Pancreas (tissue), 10 donors: Measurements from ENCODE around the gene CD40. TPM values are rescaled to one million over a fixed set of nuclear protein-coding genes. Genes with fewer than 3 reads are reported as not detected.

Experiments used
- ATAC-seq, 4 donors: fragments of 200-7000 bp; cut with Tn5 transposase; one replicate each; pipeline versions ENCODE4 v1.8.0 to v1.9.1; 2020; ENCODE audit warnings: mild to moderate bottlenecking in 4 of 4, moderate library complexity in 4 of 4
- DNase-seq, 6 donors: peaks; one replicate each; pipeline ENCODE4 v3.0.0-alpha.2; 2020
- FAIRE-seq: peaks from 2 replicates; lab custom pipeline; 2012; peaks lifted over from hg19 to GRCh38; lab: Jason Lieb, UNC
- H3K27ac ChIP-seq, 4 donors: fragments of 200-600 bp; sonication (generic); 1 replicate in 3 of 4; 2 replicates in 1 of 4; pipeline versions ENCODE4 v1.5.0 to v1.8.0; 2020
- H3K27me3 ChIP-seq, 4 donors: fragments of 200-600 bp; one replicate each; pipeline ENCODE4 v1.8.0; 2021
- H3K36me3 ChIP-seq, 3 donors: fragments of 200-600 bp; sonication (generic) in 1 of 3; one replicate each; pipeline versions ENCODE4 v1.5.0 to v1.8.0; 2020 to 2021
- H3K4me1 ChIP-seq, 3 donors: fragments of 200-600 bp; one replicate each; pipeline ENCODE4 v1.8.0; 2021
- H3K4me3 ChIP-seq, 4 donors: fragments of 200-600 bp; sonication (generic) in 2 of 4; one replicate each; pipeline versions ENCODE4 v1.5.0 to v1.8.0; 2020 to 2021
- H3K9me3 ChIP-seq, 4 donors: fragments of 200-600 bp; one replicate each; pipeline ENCODE4 v1.8.0; 2021
- WGBS, 2 donors: extraction: QIAGEN DNeasy Blood & Tissue Kit; methylation state at CpG; one replicate each; pipeline ENCODE4 v1.1.7; 2013; 5-methylcytosine and 5-hydroxymethylcytosine counted together
- intact Hi-C, 3 donors: fragments of 100-400 bp; cut with DNase I; formaldehyde crosslinking; loops; one replicate each; pipeline versions ENCODE4 v1.11.1 to v1.14.2; 2022
- polyA plus RNA-seq, 2 donors: library from polyadenylated mRNA; stranded (reverse); fragments of 200-250 nt; gene quantifications; one replicate each; pipeline ENCODE4 v1.2.3, GENCODE V29; 2013
- total RNA-seq, 6 donors: library from RNA; stranded (reverse); fragmentation: NEBNext Ultra II Directional in 4 of 6; extraction: Animal tissue kit (Norgen Biotek cat#: 25700) in 4 of 6; gene quantifications; one replicate each; pipeline versions ENCODE4 v1.2.1 to v1.2.4, GENCODE V29; 2021 to 2023
- TF ChIP-seq, protein P1 (sequence below), 4 donors: fragments of 200-600 bp; sonication (generic) in 3 of 4; IDR thresholded peaks; one replicate each; pipeline versions ENCODE4 v1.5.0 to v1.8.0; 2021; ENCODE audit warnings: antibody characterized with exemption in 4 of 4
- donor health status: healthy with polysubstance abuse.
- donor health status: DM: no; HTN: no; CAD: no; lungs with moderate emphysema.
- donor health status: DM: no; HTN: no; CAD: no.
- donor health status: control.
- donor health status: control.
- donor health status: Bipolar disorder and iron deficiency.
- donor health status: DM: yes; HTN: yes; CAD: no.
- donor health status: DM: no; HTN: no; CAD: no.
- donor health status: DM: no; HTN: no; CAD: no.
- donor health status: DM: yes; HTN: yes; CAD: no.

CD40 gene
- total and polyA plus RNA-seq, 8 donors: 8.4 to 20.8 (median 9.7) TPM

DNA sequence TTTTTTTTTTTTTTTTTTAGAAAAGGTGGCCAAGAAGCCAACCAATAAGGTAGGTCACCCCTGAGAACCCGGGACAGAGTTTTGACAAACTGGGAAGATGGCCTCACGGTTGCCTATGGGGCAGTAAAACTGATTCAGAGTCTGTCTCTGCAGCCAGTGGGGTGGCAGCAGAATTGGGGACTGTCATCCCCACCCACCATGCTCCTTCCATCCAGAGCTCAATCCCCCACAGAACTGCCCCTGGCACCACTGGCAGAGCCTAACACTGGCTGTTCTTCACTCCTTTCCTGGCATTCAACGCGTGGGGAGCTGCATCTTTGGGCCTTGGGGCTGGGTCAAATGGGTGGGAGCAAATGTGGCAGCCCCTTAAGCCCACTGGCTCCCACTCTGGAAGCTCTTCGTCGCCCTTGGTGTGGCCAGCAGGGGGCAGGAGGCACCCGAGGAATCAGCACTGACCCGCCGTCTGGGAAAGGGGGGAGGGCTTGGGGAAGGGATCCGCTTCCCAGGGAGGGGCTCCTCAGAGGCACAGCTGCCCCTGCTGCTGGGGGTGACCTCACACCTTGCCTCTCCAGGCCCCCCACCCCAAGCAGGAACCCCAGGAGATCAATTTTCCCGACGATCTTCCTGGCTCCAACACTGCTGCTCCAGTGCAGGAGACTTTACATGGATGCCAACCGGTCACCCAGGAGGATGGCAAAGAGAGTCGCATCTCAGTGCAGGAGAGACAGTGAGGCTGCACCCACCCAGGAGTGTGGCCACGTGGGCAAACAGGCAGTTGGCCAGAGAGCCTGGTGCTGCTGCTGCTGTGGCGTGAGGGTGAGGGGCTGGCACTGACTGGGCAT, 10.4 kb downstream of the CD40 start:
- ATAC-seq: peak in 3 of 4 donors; percentile 49 to 59 (median 53)
- Histone ChIP-seq H3K9me3 (no peaks in the 10 kb centered on the region), H3K36me3 (peaks cover 0 to 6% (median 0%) of the 10 kb centered on the region in 3 donors), H3K4me1 (no peaks in the 10 kb centered on the region), H3K27me3 (no peaks in the 10 kb centered on the region), H3K27ac (no peak overlapping the region), H3K4me3 (no peak overlapping the region)
- TF ChIP-seq, protein P1, sequence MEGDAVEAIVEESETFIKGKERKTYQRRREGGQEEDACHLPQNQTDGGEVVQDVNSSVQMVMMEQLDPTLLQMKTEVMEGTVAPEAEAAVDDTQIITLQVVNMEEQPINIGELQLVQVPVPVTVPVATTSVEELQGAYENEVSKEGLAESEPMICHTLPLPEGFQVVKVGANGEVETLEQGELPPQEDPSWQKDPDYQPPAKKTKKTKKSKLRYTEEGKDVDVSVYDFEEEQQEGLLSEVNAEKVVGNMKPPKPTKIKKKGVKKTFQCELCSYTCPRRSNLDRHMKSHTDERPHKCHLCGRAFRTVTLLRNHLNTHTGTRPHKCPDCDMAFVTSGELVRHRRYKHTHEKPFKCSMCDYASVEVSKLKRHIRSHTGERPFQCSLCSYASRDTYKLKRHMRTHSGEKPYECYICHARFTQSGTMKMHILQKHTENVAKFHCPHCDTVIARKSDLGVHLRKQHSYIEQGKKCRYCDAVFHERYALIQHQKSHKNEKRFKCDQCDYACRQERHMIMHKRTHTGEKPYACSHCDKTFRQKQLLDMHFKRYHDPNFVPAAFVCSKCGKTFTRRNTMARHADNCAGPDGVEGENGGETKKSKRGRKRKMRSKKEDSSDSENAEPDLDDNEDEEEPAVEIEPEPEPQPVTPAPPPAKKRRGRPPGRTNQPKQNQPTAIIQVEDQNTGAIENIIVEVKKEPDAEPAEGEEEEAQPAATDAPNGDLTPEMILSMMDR (IDR thresholded peaks at IDR 0.05): peak; percentile 19 to 44 (median 38)
- intact Hi-C loops: no loop called here
- WGBS, 2 donors: 26 to 34% methylated on average over 16 of the region's 16 CpGs
- DNase-seq: peak in 2 of 6 donors; percentile 41 to 64
- FAIRE-seq: no peak

- no peak for FAIRE-seq
- peak in 1 of 6 donors; percentile 22 for DNase-seq
- ATAC-seq: no peak
- H3K27me3 ChIP-seq: no peaks in the 10 kb centered on the region
- no peak overlapping the region for H3K27ac ChIP-seq
- WGBS, 2 donors: 19 to 37% methylated on average over 5 of the region's 5 CpGs
- no peak overlapping the region for H3K4me3 ChIP-seq
- no peaks in the 10 kb centered on the region for H3K36me3 ChIP-seq
- intact Hi-C loops: loop anchor here in 2 of 3 donors (5.0 to 10.0 kb wide), 2 partner anchors 215 to 217 kb away; no protein-coding TSS in a partner anchor
- no peaks in the 10 kb centered on the region for H3K9me3 ChIP-seq
- H3K4me1 ChIP-seq: no peaks in the 10 kb centered on the region
- TF ChIP-seq, protein P1 (IDR thresholded peaks at IDR 0.05): no peak
Measured at GRCh38 chr20:46129955-46130481, 11.9 kb downstream of the CD40 start.

- Histone ChIP-seq H3K36me3 (no peaks in the 10 kb centered on the region), H3K27ac (no peak overlapping the region), H3K4me3 (no peak overlapping the region), H3K4me1 (no peaks in the 10 kb centered on the region), H3K27me3 (no peaks in the 10 kb centered on the region), H3K9me3 (no peaks in the 10 kb centered on the region)
- peak in 1 of 6 donors; percentile 52 for DNase-seq
- no peak for FAIRE-seq
- no peak for ATAC-seq
- TF ChIP-seq, protein P1 (IDR thresholded peaks at IDR 0.05): no peak
- 41 to 43% methylated on average over 4 of the region's 4 CpGs for WGBS, 2 donors
- intact Hi-C loops: loop anchor here in 2 of 3 donors (5.0 to 10.0 kb wide), 2 partner anchors 214 to 217 kb away; no protein-coding TSS in a partner anchor
Measured at GRCh38 chr20:46130534-46130933, 12.4 kb downstream of the CD40 start.

DNA sequence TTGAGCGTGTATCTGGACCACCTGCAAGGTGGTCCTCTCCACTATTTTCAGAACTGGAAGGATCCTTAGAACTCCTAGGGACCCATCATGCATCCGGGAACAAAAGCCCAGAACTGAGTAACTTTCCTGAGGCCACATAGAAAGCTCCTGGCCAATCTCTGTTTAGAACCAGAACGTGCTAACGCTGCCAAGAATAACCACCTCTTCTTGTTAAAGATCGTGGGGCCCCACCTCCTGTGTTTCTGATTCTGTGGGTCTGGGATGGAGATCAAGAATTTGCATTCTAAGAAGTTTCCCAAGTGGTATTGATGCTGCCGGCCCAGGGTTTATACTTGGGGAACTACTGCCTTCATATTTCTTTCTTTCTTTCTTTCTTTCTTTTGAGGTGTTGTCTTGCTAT, 13.3 kb downstream of the CD40 start:
- no peak overlapping the region for H3K27ac ChIP-seq
- TF ChIP-seq, protein P1 (IDR thresholded peaks at IDR 0.05): no peak
- H3K9me3 ChIP-seq: no peaks in the 10 kb centered on the region
- no peak for ATAC-seq
- DNase-seq: peak in 1 of 6 donors; percentile 2
- 33 to 38% methylated on average over 6 of the region's 6 CpGs for WGBS, 2 donors
- H3K36me3 ChIP-seq: no peaks in the 10 kb centered on the region
- no peaks in the 10 kb centered on the region for H3K4me1 ChIP-seq
- no peaks in the 10 kb centered on the region for H3K27me3 ChIP-seq
- FAIRE-seq: no peak
- no peak overlapping the region for H3K4me3 ChIP-seq
- intact Hi-C loops: loop anchor here in 2 of 3 donors (5.0 to 10.0 kb wide), 2 partner anchors 213 to 216 kb away; no protein-coding TSS in a partner anchor
